Measurements from ENCODE around the gene LIPM.

Gene LIPM, protein sequence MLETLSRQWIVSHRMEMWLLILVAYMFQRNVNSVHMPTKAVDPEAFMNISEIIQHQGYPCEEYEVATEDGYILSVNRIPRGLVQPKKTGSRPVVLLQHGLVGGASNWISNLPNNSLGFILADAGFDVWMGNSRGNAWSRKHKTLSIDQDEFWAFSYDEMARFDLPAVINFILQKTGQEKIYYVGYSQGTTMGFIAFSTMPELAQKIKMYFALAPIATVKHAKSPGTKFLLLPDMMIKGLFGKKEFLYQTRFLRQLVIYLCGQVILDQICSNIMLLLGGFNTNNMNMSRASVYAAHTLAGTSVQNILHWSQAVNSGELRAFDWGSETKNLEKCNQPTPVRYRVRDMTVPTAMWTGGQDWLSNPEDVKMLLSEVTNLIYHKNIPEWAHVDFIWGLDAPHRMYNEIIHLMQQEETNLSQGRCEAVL

GRCh38 chr10:88802523-88803285 is at the start of gene LIPM:
TSS of gene LIPM (plus strand) at chr10:88802730. CDS start at chr10:88802897, 167 bp downstream.
- DNase-seq, result no peak

GRCh38 chr10:88754287-88754686 is 48.2 kb upstream of the LIPM start:
- no peak for DNase-seq

GRCh38 chr10:88755753-88756152 is 46.8 kb upstream of the LIPM start:
- DNase-seq, result no peak

- no peak for DNase-seq
Observed at GRCh38 chr10:88756660-88757059, 45.9 kb upstream of the LIPM start.

DNA sequence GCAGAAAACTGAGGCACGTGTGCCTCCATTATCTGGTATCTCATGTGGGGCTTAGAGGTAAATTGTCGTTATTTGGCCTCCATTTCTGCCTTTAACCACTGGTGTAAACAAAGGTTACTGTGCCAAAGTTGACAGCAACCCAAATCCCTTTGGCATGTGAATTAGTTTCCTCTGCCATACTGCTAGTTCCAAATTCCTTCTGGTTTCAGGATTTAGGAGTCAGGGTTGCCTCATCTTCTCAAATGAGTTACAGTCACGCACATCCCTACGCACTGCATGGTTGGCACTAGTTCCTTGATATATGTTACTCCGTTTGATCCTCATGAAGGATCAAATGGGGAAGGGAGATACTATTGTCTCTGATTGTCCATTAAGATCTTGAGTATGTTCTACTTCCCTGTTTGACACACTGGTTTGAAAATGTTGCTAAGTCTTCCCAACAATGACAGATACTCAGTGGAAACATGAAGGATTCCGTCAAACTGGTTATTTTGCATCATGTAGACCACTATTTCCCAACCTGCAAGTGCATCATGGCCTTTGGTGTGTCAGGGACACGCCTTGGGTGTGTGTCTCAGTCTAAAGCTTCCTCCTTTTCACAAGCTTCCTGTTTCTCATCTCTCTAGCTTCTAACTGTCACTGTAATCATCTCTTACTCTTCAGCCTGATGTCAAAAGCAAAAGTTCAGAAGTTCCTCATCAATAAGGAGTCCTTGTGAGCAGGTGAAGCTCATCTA is 43.0 kb upstream of the LIPM start, which contains the start of gene LIPN:
Gene LIPN (plus strand): TSS at position 655 of the 736 bp plus-strand sequence. CDS start 1,386 bp downstream, outside the sequence.
- DNase-seq, result peak; percentile 66

- DNase-seq, result no peak
Observed at GRCh38 chr10:88762906-88763305, 39.6 kb upstream of the LIPM start.

GRCh38 chr10:88763441-88763840 is 39.1 kb upstream of the LIPM start:
- DNase-seq, result no peak

- no peak for DNase-seq
Observed at GRCh38 chr10:88764110-88764509, 38.4 kb upstream of the LIPM start.

- no peak for DNase-seq
Observed at GRCh38 chr10:88765816-88766215, 36.7 kb upstream of the LIPM start.

DNA sequence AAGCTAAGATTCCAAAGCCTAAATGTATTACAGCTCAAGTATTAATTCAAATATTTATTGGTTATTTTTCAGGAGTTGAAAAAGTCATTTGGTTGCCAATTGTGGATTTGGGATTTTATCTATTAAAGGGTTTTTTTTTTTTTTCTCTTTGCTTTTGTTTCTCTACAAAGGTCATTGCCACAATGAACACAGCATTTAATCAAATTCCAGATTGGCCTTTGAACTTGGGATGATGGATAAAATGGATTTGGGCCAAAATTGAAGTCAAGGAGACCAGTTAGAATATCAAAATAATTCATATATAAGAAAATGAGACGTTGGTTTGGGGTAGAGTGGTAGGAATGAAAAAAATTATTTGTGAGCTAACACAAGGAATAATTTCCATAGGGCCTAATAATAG is 33.1 kb upstream of the LIPM start:
- no peak for DNase-seq

DNA sequence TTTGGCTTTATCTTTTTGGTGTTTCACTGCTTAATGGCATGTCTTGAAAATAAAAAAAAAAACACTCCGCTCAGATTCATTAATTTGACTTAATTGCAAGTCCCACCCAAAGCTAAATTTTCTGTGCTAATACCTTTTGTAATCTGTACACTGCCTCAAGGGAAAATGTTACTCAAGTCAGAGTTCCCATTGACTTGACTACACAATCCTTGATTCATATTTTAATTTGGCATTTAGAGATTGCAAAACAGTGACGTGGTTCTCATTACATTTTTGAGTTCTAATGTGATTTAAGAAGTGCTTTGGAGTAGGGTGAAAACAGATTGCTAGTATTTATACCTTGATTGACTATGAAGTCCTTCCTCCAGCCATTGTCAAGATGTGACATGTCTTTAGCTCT is 21.3 kb upstream of the LIPM start:
- no peak for DNase-seq

DNA sequence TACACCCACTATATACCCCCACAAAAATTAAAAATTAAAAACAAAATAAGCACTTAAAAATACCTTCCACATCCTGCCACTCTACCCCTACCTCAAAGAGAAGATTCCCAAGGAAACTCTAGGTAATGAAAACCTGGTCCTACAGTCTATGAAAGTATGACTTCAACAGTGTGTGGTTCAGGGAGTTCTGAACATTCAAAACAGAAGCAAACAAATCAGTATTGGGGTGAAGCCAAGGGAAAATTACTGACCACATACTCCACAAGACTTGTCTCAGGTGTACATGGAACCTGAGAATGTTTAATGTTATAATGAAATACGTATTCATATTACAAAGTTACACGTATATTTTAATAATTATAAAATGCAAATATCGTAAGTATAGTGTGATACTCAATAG is 20.3 kb upstream of the LIPM start:
- no peak for DNase-seq

GRCh38 chr10:88783724-88784123 is 18.8 kb upstream of the LIPM start:
- DNase-seq, result no peak

GRCh38 chr10:88786032-88786770 is 16.3 kb upstream of the LIPM start:
- no peak for DNase-seq

DNA sequence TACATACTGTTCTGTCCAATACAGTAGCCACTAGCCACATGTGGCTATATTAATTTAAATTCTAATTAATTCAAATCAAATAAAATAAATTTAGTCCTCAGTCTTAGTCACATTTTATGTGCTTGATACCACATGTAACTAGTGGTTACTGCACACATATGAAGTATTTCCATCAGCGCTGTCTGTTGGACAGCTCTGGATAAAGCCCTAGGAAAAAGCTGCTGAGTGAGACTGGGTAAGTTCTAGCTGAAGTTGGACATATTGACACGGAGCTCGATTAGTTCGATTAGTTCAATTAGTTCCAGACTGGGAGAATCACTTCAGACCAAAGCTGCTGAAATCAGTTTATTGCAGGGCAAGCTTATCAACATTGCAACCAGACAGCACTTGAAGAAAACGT is 15.1 kb upstream of the LIPM start:
- no peak for DNase-seq

DNA sequence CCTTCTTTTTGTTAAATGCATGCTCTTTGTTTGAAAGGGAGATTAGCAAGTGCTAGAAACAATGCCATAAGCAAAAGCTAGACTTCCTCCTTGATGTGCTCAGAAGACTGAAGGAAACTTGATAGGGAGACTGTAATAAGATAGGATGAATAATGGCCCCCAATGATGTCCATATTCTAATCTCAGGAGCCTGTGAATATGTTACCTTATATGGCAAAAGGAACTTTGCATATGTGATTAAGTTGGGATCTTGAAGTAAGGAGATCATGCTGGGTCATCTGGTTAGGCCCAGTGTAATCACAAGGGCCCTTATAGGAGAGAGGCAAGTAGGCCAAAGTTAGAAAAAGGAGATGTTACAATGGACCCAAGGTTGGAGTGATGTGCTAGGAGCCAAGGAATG is 13.6 kb upstream of the LIPM start:
- no peak for DNase-seq

DNA sequence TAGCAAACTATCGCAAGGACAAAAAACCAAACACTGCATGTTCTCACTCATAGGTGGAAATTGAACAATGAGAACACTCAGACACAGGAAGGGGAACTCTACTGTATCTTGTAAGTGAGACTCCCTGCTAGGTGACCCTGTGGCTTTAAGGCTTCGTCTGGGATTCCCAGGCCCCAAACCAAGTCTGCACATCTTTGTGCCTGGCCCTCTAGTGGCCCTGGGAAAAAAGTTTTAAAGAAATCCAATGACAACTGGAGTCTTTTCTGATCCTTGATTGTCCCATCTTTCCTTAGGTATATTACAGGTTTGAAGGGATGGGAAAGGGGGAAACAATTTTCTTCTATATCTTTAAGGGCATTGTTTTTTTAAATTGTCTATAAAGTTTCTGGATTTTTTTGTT is 10.6 kb upstream of the LIPM start:
- DNase-seq, result no peak

- DNase-seq, result peak; percentile 68
Observed at GRCh38 chr10:88792661-88793060, 9.9 kb upstream of the LIPM start.

- no peak for DNase-seq
Observed at GRCh38 chr10:88793712-88794299, 8.7 kb upstream of the LIPM start.

DNA sequence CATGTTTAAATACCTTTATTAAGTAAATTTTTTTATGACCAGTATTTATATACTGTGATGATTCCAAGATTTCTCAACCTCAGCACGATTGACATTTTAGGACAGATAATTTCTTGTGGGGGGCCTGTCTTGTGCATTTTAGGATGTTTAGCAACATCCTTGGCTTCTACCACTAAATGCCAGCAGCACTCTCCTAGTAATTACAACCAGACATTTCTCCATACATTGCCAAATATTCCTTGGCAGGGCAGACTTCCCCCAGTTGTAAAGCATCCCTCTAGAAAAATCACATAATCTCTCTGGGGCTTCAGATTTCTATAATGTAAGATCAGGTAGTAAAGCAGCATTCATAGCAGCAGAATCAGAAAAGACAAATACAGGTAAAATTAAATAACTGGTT is 7.8 kb upstream of the LIPM start:
- DNase-seq, result no peak

DNA sequence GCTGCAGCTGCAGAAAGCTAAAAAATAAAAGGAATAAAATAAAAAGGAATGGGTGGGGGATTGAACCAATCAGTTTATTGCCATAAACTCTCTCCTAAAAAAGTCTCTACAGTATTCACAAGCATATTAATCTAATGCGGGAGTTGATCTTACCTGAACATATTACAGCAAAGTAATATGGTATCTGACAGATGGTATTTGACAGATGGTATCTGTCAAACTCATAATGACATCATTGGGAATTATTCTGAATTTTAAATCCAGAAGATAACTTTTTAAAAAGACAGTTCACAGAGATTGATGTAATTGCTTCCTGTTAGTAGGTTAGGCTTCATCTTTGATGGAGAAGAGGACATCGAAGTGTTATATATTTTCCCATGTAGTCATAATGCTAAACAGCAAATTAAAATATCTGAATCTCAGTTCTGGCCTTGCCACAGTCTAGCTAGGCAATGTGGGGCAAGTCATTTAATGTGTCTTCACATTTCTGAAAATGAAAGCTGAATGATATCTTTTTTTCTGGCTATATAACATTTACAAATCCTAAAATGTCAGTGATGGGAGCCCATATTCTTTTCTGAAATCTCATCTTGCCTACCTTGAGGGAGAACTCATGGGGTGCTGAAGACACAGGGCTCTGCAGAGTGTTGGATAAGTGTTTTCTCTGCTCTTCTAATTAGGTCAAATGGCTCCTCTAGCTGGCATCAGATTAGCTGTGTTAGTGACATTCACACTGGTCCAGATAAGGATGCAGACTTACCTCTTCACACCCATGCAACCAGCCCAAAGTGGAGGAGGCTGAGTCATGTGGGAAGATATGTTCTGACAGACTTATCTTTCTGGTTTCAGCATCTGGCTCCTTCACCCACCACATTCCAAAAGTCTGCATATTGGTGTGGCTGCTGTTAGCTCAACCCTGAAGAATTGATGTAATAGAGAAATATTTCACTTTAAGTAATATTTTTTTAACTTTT is 2.1 kb upstream of the LIPM start:
- no peak for DNase-seq

All from CD4-positive, alpha-beta T cell treated with Interferon gamma for 1 hour (primary cell).